GM04504 (cell line): ENCODE data around the gene OLFM3.

ENCODE experiments used
- DNase-seq: peaks from one replicate; pipeline ENCODE4 v3.0.0-alpha.2; 2012; ENCODE audit warnings: low read depth

The OLFM3 gene

DNA sequence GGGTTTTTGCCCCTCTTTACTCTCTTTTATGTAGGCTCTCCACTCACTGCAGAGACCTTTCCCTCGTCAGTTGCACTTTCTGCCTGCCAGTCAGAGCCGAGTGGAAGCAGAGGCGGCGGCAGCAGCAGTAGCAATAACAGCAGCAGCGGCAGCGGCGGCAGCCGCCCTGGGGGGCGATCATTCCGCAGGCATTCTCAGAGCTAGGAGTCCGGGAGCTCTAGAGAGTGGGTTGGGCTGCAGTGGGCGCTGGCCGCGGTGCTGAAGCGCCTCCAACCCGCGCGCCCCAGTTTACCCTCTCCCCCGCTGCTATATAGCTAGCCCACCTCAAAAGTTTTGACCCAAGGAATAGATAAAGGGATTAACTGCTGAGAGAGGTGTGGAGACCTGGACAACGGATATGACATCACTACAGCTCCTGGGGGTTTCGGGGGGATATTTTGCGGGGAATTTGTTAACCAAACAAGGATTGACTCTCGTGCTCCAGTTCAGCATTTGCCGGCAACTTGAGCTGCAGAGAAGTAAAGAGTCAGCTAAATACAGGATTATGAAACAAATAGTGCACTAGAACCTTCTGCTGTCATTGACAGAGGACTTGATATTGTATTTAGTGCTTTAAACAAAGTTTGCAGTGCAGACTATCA is at the start of gene OLFM3:
TSS of gene OLFM3 (minus strand) at position 102 of the 641 bp plus-strand sequence.
- DNase-seq = no peak

DNA sequence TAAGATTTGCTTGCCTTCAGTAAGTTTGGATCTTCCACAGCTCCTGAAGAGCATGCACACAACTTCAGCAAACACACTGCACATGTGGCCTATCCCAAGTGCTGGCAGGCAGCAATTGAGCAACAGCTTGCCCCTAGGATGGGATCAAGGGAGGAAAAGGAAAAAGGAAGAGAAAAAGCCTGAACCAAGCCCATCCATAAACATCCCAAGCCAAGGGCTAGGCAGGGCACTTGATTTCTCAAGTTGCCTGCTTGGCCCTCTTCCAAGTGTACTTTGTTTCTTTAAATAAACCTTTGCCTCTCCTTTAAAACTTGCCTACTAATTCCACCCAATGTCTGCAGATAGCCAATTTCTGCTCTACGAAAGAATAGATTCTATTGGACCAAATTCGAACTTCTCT is 49.0 kb upstream of the OLFM3 start:
- DNase-seq = no peak

- no peak for DNase-seq
Measured at GRCh38 chr1:102032534-102032933, 35.8 kb upstream of the OLFM3 start.

DNA sequence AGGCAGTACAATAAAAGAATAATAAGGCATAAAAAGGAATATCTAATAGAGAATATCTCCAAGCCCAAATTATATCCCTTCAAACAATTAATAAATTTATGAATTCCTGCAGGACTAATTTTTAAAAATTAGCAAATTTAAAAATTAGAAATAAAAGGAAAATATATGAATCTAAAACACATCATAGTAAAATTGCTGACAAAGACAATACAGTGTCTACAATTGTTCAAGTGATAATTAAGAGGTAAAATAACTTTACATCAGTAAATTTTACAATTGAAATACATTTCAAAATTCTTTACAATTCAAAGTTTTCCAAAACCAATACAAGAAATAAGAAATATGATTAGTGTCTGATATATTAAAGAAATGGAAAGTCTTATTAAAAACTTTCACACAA is 22.8 kb upstream of the OLFM3 start:
- no peak for DNase-seq

DNA sequence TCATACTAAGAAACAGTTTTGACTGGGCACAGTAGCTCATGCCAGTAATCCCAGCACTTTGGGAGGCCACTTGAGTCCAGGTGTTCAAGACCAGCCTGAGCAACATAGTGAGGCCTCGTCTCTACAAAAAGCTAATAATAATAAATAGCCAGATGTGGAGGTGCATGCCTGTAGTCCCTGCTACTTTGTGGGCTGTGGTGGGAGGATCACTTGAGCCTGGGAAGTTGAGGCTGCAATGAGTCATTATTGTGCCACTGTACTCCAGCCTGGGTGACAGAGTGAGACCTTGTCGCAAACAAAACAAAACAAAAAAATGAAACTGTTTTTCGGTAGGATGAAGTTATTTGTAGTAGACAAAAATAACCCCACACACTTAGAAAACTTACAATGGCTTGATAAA is 19.0 kb upstream of the OLFM3 start:
- DNase-seq = no peak

DNA sequence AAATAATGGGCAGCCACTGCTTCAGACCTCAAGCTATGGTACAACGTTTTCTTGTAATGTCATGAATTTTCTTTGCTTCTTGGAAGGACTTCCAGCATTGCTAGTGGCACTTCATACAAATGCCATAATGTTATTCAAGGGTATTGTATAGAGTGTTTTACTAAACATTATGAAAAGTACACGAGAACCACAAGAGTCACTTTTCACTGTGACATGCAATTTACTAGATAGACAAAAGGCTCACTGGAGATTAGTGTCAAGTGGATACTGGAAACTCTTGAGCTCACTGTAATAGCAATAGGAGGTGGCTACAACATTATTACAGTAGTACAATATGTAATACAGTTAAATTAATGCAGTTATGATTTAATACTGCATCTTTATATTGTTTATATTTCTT is 5.3 kb upstream of the OLFM3 start:
- no peak for DNase-seq

DNA sequence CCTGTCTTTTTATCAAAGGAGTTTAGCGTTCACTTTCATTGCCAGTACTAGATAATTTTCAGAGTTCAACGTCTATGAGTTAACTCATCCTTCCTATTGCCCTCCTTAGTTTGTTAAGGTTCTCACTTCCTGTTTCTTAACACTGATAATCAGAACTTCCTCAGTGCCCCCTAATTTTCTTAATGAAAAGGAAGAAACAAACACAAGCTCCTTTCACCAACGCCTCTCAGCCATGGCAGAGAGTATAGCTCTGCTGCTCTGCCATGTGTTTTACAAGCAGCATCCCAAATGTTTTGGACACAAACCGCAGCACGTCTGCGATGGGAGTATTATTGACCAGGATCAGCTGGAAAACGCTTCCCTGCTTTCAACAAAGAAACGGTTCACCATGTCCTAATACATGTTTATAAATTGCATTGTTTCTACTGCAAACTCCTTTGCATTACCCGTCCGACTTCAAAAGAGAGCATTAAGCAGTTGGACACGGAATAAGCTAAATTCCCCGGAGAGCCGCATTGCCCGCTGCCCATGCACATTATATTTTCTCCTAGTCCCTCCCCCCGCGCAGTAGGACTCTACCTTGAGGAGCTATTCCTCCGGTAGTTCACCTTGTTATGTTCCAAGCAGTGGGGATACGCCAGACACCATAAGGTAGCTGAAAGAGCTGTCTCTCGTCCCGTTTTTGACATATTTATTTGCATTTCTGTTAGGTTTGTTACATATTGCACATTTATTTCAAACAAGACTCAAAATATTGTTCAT is 561 bp downstream of the OLFM3 start:
- no peak for DNase-seq

- no peak for DNase-seq
Measured at GRCh38 chr1:101993710-101994109, 3.0 kb downstream of the OLFM3 start.

- no peak for DNase-seq
Measured at GRCh38 chr1:101992821-101993575, 3.7 kb downstream of the OLFM3 start.

- DNase-seq = no peak
Measured at GRCh38 chr1:101980974-101981373, 15.8 kb downstream of the OLFM3 start.

- DNase-seq = no peak
Measured at GRCh38 chr1:101977266-101977665, 19.5 kb downstream of the OLFM3 start.

DNA sequence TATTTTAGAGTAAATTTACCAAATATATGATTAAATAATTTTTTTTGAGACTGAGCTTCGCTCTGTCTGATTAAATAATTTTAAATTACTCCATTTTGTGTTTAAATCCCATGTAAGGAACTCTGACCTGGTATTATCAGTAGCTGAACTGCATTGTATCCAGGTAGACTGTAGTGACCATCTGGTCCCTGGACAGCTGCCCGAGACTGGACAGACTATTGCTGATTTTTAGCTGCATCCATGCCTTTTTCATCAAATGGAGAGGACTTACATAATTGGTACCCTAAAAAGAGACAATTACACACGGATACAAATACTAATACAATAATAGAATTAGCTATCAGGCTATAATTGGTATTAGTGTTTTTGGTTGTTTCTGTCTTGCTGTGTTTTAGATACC is 20.6 kb downstream of the OLFM3 start:
- no peak for DNase-seq

DNA sequence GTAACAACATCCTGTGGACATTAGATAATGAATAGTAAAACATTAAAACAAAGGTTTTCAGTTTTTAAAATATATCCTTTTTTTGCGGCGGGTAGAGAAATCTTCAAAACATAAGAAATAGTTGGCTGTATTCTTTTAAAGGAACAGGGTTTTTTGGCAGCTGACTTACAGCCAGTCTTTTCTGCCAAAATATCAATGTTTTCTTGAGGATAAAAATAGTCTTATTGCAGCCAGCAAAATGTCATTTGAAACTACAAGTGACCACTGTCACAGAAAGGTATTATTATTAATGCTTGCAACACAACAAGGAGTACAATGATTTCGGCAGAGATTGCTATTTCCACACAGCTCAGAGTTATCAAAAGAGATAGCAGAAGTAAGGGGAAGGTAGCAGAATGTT is 21.4 kb downstream of the OLFM3 start:
- no peak for DNase-seq

DNA sequence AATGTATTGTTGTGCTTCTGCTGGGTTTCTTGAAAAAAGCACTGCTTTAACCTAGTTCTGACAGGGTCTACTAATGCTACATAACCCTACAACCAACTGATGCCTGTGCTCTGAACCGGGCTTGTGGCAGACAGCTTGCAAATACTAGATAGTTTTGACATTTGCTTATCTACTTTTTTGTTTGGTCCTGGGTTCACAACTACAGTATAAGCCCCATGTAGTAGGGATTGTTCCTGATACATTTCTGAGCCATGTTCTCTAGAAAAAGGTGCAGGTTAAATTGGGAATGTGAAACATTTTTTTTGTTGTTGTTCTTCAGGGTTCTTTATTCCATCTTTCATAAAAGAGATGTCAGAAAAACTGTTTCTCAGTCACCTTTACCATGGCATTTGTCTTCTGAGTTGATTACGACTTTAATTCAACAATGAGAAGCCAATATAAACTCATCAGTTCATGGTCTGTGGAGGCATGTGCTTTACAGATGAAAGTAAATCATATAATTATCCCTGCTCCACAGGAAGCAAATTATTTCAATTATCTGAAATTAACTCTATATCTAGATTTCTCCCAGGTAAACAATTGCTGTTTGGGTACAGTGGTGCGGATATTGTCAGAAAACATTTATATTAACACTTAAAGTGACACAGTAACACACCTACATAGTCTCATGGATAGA is 22.0 kb downstream of the OLFM3 start:
- DNase-seq = no peak

DNA sequence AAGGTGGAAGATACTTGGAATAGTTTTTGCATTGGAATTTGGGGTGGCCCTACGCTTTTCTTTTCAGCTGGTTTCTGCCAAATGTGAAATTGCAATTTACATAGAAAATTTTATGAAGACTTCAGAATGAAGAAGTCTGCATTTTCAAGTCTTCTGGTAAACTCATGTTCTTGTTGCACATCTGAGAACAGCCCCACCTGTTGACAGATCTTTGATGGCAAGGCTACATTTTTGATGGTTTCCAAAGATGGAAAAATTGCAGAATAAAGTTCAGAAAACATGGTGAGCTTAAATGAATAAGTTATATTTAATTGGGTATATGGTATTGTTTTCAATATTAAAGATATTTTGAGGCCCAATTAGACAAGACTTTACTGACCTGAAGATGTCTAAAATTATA is 25.4 kb downstream of the OLFM3 start:
- no peak for DNase-seq

- no peak for DNase-seq
Measured at GRCh38 chr1:101967871-101968270, 28.9 kb downstream of the OLFM3 start.

DNA sequence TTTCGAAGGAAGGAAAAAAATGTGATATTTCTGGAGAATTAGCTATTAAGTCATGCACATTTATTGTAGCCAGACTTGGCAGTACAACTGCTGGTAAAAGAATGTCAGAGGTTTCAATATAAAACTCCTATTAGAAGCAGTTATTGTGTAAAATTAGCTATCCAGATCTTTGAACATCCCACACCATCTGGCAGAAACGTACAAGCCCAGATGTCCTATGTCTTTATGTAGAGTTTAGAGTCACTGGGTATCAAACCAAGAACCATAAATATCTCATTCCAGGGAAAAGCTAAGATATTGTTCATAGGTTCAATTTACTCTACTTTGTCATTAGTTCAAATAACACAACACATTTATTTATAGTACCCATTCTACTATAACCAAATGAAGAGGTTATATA is 31.4 kb downstream of the OLFM3 start:
- no peak for DNase-seq

- no peak for DNase-seq
Measured at GRCh38 chr1:101964708-101965107, 32.0 kb downstream of the OLFM3 start.

- DNase-seq = no peak
Measured at GRCh38 chr1:101960142-101960541, 36.6 kb downstream of the OLFM3 start.

- no peak for DNase-seq
Measured at GRCh38 chr1:101959456-101959855, 37.3 kb downstream of the OLFM3 start.

GRCh38 chr1:101957771-101958170 is 39.0 kb downstream of the OLFM3 start:
- no peak for DNase-seq

DNA sequence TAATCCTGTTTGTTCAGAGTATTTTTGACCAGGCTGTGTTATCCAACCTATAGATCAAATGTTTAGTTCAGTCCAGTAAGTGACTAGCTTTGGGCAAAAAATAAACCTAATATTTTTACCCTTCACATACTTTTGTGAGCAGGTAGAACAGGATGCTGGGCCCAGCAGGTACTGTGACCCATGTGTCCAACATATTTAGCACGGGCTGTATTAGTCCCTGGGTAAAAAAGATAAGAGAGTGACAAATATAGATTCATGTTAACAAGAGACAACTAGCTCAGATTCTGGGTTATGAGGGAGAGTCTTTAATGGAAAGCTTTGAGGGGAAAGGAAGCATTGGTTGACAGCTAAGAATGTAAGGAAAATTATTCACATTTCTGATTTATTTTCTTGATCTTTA is 43.1 kb downstream of the OLFM3 start:
- no peak for DNase-seq

- no peak for DNase-seq
Measured at GRCh38 chr1:101945884-101946283, 50.8 kb downstream of the OLFM3 start.
